ENCODE measurements around the gene NPL. TPM values are rescaled to one million over a fixed set of nuclear protein-coding genes. Genes with fewer than 3 reads are reported as not detected.

The NPL gene
- total RNA-seq, 3 donors from 2014 or later = 8.2 to 20.6 (median 19.3) TPM

- H3K27me3 ChIP-seq = no peaks in the 10 kb centered on the region
- no peak for DNase-seq (ENCODE audit: low spot score in 2 of 2)
- no peaks in the 10 kb centered on the region for H3K4me1 ChIP-seq
- H3K4me3 ChIP-seq = no peak overlapping the region
- intact Hi-C loops (cut with DNase I; ENCODE audit: low total_unique reads) = no loop called here
- H3K9me3 ChIP-seq = no peaks in the 10 kb centered on the region
- H3K27ac ChIP-seq = no peak overlapping the region
- TF ChIP-seq POLR2A (IDR thresholded peaks at IDR 0.05) = no peak
- no peak for TF ChIP-seq POLR2AphosphoS5 (IDR thresholded peaks at IDR 0.05)
- TF ChIP-seq CTCF (IDR thresholded peaks at IDR 0.05) = no peak
- H3K36me3 ChIP-seq = no peaks in the 10 kb centered on the region
Observed at GRCh38 chr1:182766050-182766449, 23.5 kb upstream of the NPL start.

GRCh38 chr1:182766881-182767645 is 22.5 kb upstream of the NPL start:
- Histone ChIP-seq H3K27ac (no peak overlapping the region), H3K27me3 (no peaks in the 10 kb centered on the region), H3K9me3 (no peaks in the 10 kb centered on the region), H3K4me3 (no peak overlapping the region), H3K4me1 (no peaks in the 10 kb centered on the region), H3K36me3 (no peaks in the 10 kb centered on the region)
- intact Hi-C loops (cut with DNase I; ENCODE audit: low total_unique reads) = no loop called here
- DNase-seq (ENCODE audit: low spot score in 2 of 2) = no peak
- no peak for TF ChIP-seq POLR2A (IDR thresholded peaks at IDR 0.05)
- TF ChIP-seq POLR2AphosphoS5 (IDR thresholded peaks at IDR 0.05) = no peak
- no peak for TF ChIP-seq CTCF (IDR thresholded peaks at IDR 0.05)

GRCh38 chr1:182768963-182769362 is 20.6 kb upstream of the NPL start:
- H3K27ac ChIP-seq = no peak overlapping the region
- no peaks in the 10 kb centered on the region for H3K27me3 ChIP-seq
- intact Hi-C loops (cut with DNase I; ENCODE audit: low total_unique reads) = no loop called here
- H3K36me3 ChIP-seq = no peaks in the 10 kb centered on the region
- no peak overlapping the region for H3K4me3 ChIP-seq
- no peaks in the 10 kb centered on the region for H3K9me3 ChIP-seq
- DNase-seq (ENCODE audit: low spot score in 2 of 2) = no peak
- H3K4me1 ChIP-seq = no peaks in the 10 kb centered on the region
- TF ChIP-seq POLR2A (IDR thresholded peaks at IDR 0.05) (no peak), CTCF (IDR thresholded peaks at IDR 0.05) (no peak), POLR2AphosphoS5 (IDR thresholded peaks at IDR 0.05) (no peak)

GRCh38 chr1:182770232-182770631 is 19.3 kb upstream of the NPL start:
- no peak for TF ChIP-seq POLR2A (IDR thresholded peaks at IDR 0.05)
- TF ChIP-seq CTCF (IDR thresholded peaks at IDR 0.05) = no peak
- TF ChIP-seq POLR2AphosphoS5 (IDR thresholded peaks at IDR 0.05) = no peak
- no peak for DNase-seq (ENCODE audit: low spot score in 2 of 2)
- intact Hi-C loops (cut with DNase I; ENCODE audit: low total_unique reads) = no loop called here

GRCh38 chr1:182771187-182771984 is 18.2 kb upstream of the NPL start:
- Histone ChIP-seq H3K27ac (no peak overlapping the region), H3K9me3 (no peaks in the 10 kb centered on the region), H3K27me3 (no peaks in the 10 kb centered on the region), H3K4me3 (no peak overlapping the region), H3K4me1 (no peaks in the 10 kb centered on the region), H3K36me3 (no peaks in the 10 kb centered on the region)
- DNase-seq (ENCODE audit: low spot score in 2 of 2) = no peak
- TF ChIP-seq POLR2A (IDR thresholded peaks at IDR 0.05) = no peak
- no peak for TF ChIP-seq CTCF (IDR thresholded peaks at IDR 0.05)
- TF ChIP-seq POLR2AphosphoS5 (IDR thresholded peaks at IDR 0.05) = no peak
- intact Hi-C loops (cut with DNase I; ENCODE audit: low total_unique reads) = no loop called here

More at GRCh38 chr1:182770232-182770631, 19.3 kb upstream of the NPL start:
- Histone ChIP-seq H3K27me3 (no peaks in the 10 kb centered on the region), H3K4me1 (no peaks in the 10 kb centered on the region), H3K9me3 (no peaks in the 10 kb centered on the region), H3K36me3 (no peaks in the 10 kb centered on the region), H3K27ac (no peak overlapping the region), H3K4me3 (no peak overlapping the region)
